Kidney (tissue), 14 donors: ENCODE results near the gene OSBPL8. TPM values are rescaled to one million over a fixed set of nuclear protein-coding genes. Genes with fewer than 3 reads are reported as not detected.

Source experiments
- DNase-seq, 5 donors: peaks; one replicate each; pipeline ENCODE4 v3.0.0-alpha.2; 2013 to 2020
- FAIRE-seq: peaks from 2 replicates; lab custom pipeline; 2012; peaks lifted over from hg19 to GRCh38; lab: Jason Lieb, UNC
- H3K27ac ChIP-seq, 2 donors: one replicate each; pipeline ENCODE4 v1.7.0; 2013; ENCODE audit warnings: low read depth in 2 of 2, low read length in 2 of 2, inconsistent platforms in 1 of 2
- H3K27me3 ChIP-seq: one replicate; pipeline ENCODE4 v1.7.1; 2013; ENCODE audit warnings: low read length, inconsistent platforms; ENCODE audit not compliant: control insufficient read depth, insufficient read depth
- H3K36me3 ChIP-seq, 3 donors: one replicate each; pipeline versions ENCODE4 v1.7.0 to v1.7.1; 2013; ENCODE audit warnings: low read length in 3 of 3, control low read depth in 1 of 3, inconsistent platforms in 1 of 3; ENCODE audit not compliant: insufficient read depth in 3 of 3, control insufficient read depth in 2 of 3
- H3K4me1 ChIP-seq, 3 donors: one replicate each; pipeline versions ENCODE4 v1.7.0 to v1.7.1; 2013; ENCODE audit warnings: low read length in 3 of 3, inconsistent platforms in 1 of 3, low read depth in 1 of 3; ENCODE audit not compliant: control insufficient read depth in 2 of 3, insufficient read depth in 2 of 3
- H3K4me3 ChIP-seq, 3 donors: one replicate each; pipeline versions ENCODE4 v1.7.0 to v1.8.1; 2013; ENCODE audit warnings: low read length in 3 of 3, control low read depth in 1 of 3, inconsistent platforms in 1 of 3
- H3K9ac ChIP-seq, 3 donors: one replicate each; pipeline versions ENCODE4 v1.7.0 to v1.7.1; 2013; ENCODE audit warnings: low read length in 3 of 3, control low read depth in 1 of 3, inconsistent platforms in 1 of 3
- H3K9me3 ChIP-seq, 3 donors: one replicate each; pipeline versions ENCODE4 v1.7.0 to v1.7.1; 2013; ENCODE audit warnings: low read length in 3 of 3, control low read depth in 1 of 3, inconsistent platforms in 1 of 3; ENCODE audit not compliant: control insufficient read depth in 2 of 3, insufficient read depth in 1 of 3
- intact Hi-C: fragments of 100-400 bp; cut with DNase I; formaldehyde crosslinking; loops from one replicate; pipeline ENCODE4 v1.11.1; 2022
- polyA plus RNA-seq: library from polyadenylated mRNA; stranded (reverse); fragments of 350-450 nt; fragmentation: Illumina TruSeq; extraction: RNeasy Lipid Tissue Mini Kit (QIAGEN cat#74804); gene quantifications from one replicate; pipeline ENCODE4 v1.2.3, GENCODE V29; 2014; ENCODE audit warnings: low read depth, low replicate concordance; ENCODE audit not compliant: insufficient read depth
- total RNA-seq: library from RNA; stranded (reverse); fragmentation: NEBNext Ultra II Directional; extraction: Animal tissue kit (Norgen Biotek cat#: 25700); gene quantifications from one replicate; pipeline ENCODE4 v1.2.1, GENCODE V29; 2021
- TF ChIP-seq, protein P1 (sequence below): IDR thresholded peaks from 3 replicates; pipeline ENCODE4 v1.5.1; 2012; ENCODE audit warnings: mild to moderate bottlenecking, moderate library complexity, borderline replicate concordance; ENCODE audit not compliant: insufficient read depth; ENCODE audit errors: extremely low read depth
- donor health status: control.
- donor health status: control.
- donor health status: control.
- donor health status: control.
- donor health status: control.
- donor health status: DM: yes; HTN: yes; CAD: no.
- donor health status: Normal renal cell carcinoma (clear cell type).

The OSBPL8 gene
- total and polyA plus RNA-seq, 2 donors from 2014 or later = 11.5 to 69.7 TPM

- TF ChIP-seq, protein P1, sequence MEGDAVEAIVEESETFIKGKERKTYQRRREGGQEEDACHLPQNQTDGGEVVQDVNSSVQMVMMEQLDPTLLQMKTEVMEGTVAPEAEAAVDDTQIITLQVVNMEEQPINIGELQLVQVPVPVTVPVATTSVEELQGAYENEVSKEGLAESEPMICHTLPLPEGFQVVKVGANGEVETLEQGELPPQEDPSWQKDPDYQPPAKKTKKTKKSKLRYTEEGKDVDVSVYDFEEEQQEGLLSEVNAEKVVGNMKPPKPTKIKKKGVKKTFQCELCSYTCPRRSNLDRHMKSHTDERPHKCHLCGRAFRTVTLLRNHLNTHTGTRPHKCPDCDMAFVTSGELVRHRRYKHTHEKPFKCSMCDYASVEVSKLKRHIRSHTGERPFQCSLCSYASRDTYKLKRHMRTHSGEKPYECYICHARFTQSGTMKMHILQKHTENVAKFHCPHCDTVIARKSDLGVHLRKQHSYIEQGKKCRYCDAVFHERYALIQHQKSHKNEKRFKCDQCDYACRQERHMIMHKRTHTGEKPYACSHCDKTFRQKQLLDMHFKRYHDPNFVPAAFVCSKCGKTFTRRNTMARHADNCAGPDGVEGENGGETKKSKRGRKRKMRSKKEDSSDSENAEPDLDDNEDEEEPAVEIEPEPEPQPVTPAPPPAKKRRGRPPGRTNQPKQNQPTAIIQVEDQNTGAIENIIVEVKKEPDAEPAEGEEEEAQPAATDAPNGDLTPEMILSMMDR = no peak
- Histone ChIP-seq H3K9me3 (peaks cover 0 to 5% (median 0%) of the 10 kb centered on the region in 3 donors), H3K27ac (no peak overlapping the region), H3K27me3 (no peaks in the 10 kb centered on the region), H3K36me3 (no peaks in the 10 kb centered on the region), H3K4me1 (no peaks in the 10 kb centered on the region), H3K9ac (no peak overlapping the region), H3K4me3 (no peak overlapping the region)
- intact Hi-C loops = no loop called here
- no peak for DNase-seq
- FAIRE-seq = no peak
Measured at GRCh38 chr12:76420222-76420621, 139.3 kb downstream of the OSBPL8 start.

GRCh38 chr12:76417116-76417515 lies 142.5 kb downstream of the OSBPL8 start:
- TF ChIP-seq, protein P1 = no peak
- no peak for DNase-seq
- Histone ChIP-seq H3K9ac (no peak overlapping the region), H3K27ac (no peak overlapping the region), H3K4me1 (no peaks in the 10 kb centered on the region), H3K4me3 (no peak overlapping the region), H3K36me3 (no peaks in the 10 kb centered on the region), H3K9me3 (no peaks in the 10 kb centered on the region), H3K27me3 (no peaks in the 10 kb centered on the region)
- no peak for FAIRE-seq
- intact Hi-C loops = no loop called here

- FAIRE-seq (no peak), DNase-seq (no peak)
- Histone ChIP-seq H3K4me3 (no peak overlapping the region), H3K9me3 (no peaks in the 10 kb centered on the region), H3K36me3 (no peaks in the 10 kb centered on the region), H3K9ac (no peak overlapping the region), H3K27ac (no peak overlapping the region), H3K27me3 (no peaks in the 10 kb centered on the region), H3K4me1 (no peaks in the 10 kb centered on the region)
- TF ChIP-seq, protein P1 = no peak
- intact Hi-C loops = no loop called here
Measured at GRCh38 chr12:76413121-76413520, 146.4 kb downstream of the OSBPL8 start.

- intact Hi-C loops = no loop called here
- H3K4me3 ChIP-seq = no peak overlapping the region
- FAIRE-seq = no peak
Measured at GRCh38 chr12:76410781-76411180, 148.8 kb downstream of the OSBPL8 start.

More at GRCh38 chr12:76410781-76411180, 148.8 kb downstream of the OSBPL8 start:
- H3K9ac ChIP-seq = no peak overlapping the region
- H3K9me3 ChIP-seq = no peaks in the 10 kb centered on the region
- H3K27ac ChIP-seq = no peak overlapping the region
- H3K27me3 ChIP-seq = no peaks in the 10 kb centered on the region
- H3K36me3 ChIP-seq = no peaks in the 10 kb centered on the region
- H3K4me1 ChIP-seq = no peaks in the 10 kb centered on the region
- TF ChIP-seq, protein P1 = no peak
- DNase-seq = no peak
